ENCODE data around the gene RPS6KA1.
"Not testable (repeated sequence)": the region's sequence is repeated elsewhere in the genome, so short reads cannot be mapped to it uniquely, and the experiment has no call there.

RPS6KA1 gene

GRCh38 chr1:26582053-26582835 is 52.7 kb downstream of the RPS6KA1 start:
- peaks cover 34% of the 10 kb centered on the region for H3K4me1 Mint-ChIP-seq (ENCODE audit: low read depth)
- no peaks in the 10 kb centered on the region for H3K27me3 Mint-ChIP-seq (ENCODE audit: low read depth)
- H3K27ac Mint-ChIP-seq, result peak overlapping the region; percentile 77
- no peaks in the 10 kb centered on the region for H3K9me3 Mint-ChIP-seq
- peak overlapping the region; percentile 12 for H3K4me3 Mint-ChIP-seq
- H3K36me3 Mint-ChIP-seq (ENCODE audit: low read depth), result peaks cover 7% of the 10 kb centered on the region

DNA sequence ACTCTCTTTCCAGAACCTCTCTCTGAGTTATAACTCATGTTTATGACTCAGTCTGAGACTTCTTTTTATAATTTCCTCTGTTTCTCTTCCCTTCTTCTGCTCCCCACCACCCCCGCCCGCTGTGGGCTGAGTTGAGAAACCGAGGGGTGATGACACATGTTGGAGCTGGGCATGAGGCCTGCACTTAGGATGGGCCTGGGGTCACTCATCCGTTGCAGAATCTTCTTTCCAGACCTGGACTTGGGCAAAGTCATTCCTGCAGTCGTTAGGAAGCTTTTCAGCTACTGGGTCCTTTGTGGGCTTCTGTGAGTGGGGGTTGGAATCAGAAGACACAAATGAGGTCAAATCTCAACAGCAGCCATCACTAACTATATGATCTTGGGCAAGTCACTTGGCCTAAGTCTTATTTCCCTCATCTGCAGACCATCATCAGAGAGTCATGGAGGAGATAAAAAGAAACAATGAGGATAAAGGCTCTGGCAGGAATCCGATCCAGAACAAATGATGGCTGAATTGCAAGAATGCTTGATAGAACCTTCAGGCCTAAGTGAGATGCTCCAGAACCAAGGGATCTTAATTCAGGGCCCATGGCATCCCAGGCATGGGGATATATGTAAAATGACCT is 53.4 kb downstream of the RPS6KA1 start:
- H3K4me3 Mint-ChIP-seq, result peak overlapping the region; percentile 12
- H3K36me3 Mint-ChIP-seq (ENCODE audit: low read depth), result peaks cover 5% of the 10 kb centered on the region
- H3K27me3 Mint-ChIP-seq (ENCODE audit: low read depth), result no peaks in the 10 kb centered on the region
- peaks cover 29% of the 10 kb centered on the region for H3K4me1 Mint-ChIP-seq (ENCODE audit: low read depth)
- peak overlapping the region; percentile 77 for H3K27ac Mint-ChIP-seq
- no peaks in the 10 kb centered on the region for H3K9me3 Mint-ChIP-seq

DNA sequence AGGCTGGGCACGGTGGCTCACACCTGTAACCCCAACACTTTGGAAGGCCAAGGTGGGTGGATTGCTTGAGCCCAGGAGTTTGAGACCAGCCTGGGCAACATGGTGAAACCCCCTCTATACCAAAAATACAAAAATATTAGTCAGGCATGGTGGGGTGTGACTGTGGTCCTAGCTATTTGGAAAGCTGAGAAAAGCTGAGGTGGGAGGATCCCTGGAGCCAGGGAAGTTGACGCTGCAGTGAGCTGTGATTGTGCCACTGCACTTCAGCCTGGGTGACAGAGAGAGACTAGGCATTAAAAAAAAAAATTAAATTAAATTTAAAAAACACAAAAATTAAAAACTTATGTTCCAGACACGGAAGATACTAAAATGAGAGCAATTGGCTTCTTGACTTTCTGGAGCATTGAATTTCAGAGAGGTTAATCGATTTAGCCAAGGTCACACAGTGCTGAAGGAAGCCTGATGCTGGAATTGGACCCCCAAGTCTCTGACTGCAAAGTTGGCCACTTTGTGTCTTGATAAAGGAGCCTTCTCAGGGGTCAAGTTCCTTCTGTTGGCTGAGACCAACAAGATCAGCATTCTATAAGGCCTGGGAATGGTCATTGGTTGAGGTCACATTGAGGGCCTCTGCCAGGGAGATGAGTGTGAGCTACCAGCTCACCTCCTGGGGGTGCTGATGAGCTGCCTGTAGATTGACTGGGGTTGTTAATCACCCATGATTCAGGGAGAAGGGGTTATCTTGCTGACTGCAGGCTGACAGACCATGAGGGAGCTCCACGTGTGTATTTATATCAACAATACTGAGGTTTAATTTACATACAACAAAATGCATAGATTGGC is 54.3 kb downstream of the RPS6KA1 start:
- H3K27ac Mint-ChIP-seq, result no peak overlapping the region
- peaks cover 25% of the 10 kb centered on the region for H3K4me1 Mint-ChIP-seq (ENCODE audit: low read depth)
- peaks cover 2% of the 10 kb centered on the region for H3K9me3 Mint-ChIP-seq
- no peak overlapping the region for H3K4me3 Mint-ChIP-seq
- no peaks in the 10 kb centered on the region for H3K27me3 Mint-ChIP-seq (ENCODE audit: low read depth)
- peaks cover 2% of the 10 kb centered on the region for H3K36me3 Mint-ChIP-seq (ENCODE audit: low read depth)

DNA sequence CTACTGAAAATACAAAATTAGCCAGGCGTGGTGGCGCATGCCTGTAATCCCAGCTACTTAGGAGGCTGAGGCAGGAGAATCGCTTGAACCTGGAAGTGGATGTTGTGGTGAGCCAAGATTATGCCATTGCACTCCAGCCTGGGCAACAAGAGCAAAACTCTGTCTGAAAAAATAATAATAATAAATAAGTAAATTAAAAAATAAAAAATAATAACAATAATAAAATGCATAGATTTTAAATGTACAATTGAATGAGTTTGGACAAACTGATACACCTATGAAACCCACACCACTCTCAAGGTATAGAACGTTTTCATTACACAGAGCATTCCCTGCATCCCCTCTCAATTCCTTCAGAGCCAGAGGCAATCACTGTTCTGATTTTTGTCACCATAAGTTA is 55.0 kb downstream of the RPS6KA1 start:
- H3K27me3 Mint-ChIP-seq (ENCODE audit: low read depth); H3K9me3 Mint-ChIP-seq; H3K36me3 Mint-ChIP-seq (ENCODE audit: low read depth); H3K4me3 Mint-ChIP-seq; H3K27ac Mint-ChIP-seq: not testable (repeated sequence)
- H3K4me1 Mint-ChIP-seq (ENCODE audit: low read depth), result peaks cover 22% of the 10 kb centered on the region

- Mint-ChIP-seq H3K4me1 (ENCODE audit: low read depth) (peaks cover 16% of the 10 kb centered on the region), H3K27me3 (ENCODE audit: low read depth) (no peaks in the 10 kb centered on the region), H3K9me3 (peaks cover 6% of the 10 kb centered on the region)
Observed at GRCh38 chr1:26585471-26585870, 55.9 kb downstream of the RPS6KA1 start.

GRCh38 chr1:26593385-26593784 is 63.8 kb downstream of the RPS6KA1 start:
- Mint-ChIP-seq H3K4me3 (no peak overlapping the region), H3K4me1 (ENCODE audit: low read depth) (peaks cover 3% of the 10 kb centered on the region), H3K27me3 (ENCODE audit: low read depth) (no peaks in the 10 kb centered on the region), H3K9me3 (peaks cover 6% of the 10 kb centered on the region), H3K27ac (no peak overlapping the region), H3K36me3 (ENCODE audit: low read depth) (no peaks in the 10 kb centered on the region)

More at GRCh38 chr1:26585471-26585870, 55.9 kb downstream of the RPS6KA1 start:
- no peak overlapping the region for H3K27ac Mint-ChIP-seq
- peaks cover 2% of the 10 kb centered on the region for H3K36me3 Mint-ChIP-seq (ENCODE audit: low read depth)
- H3K4me3 Mint-ChIP-seq, result no peak overlapping the region

- not testable (repeated sequence) for H3K27ac Mint-ChIP-seq; H3K4me3 Mint-ChIP-seq; H3K27me3 Mint-ChIP-seq (ENCODE audit: low read depth); H3K36me3 Mint-ChIP-seq (ENCODE audit: low read depth); H3K9me3 Mint-ChIP-seq; H3K4me1 Mint-ChIP-seq (ENCODE audit: low read depth)
Observed at GRCh38 chr1:26594593-26594992, 65.0 kb downstream of the RPS6KA1 start.

DNA sequence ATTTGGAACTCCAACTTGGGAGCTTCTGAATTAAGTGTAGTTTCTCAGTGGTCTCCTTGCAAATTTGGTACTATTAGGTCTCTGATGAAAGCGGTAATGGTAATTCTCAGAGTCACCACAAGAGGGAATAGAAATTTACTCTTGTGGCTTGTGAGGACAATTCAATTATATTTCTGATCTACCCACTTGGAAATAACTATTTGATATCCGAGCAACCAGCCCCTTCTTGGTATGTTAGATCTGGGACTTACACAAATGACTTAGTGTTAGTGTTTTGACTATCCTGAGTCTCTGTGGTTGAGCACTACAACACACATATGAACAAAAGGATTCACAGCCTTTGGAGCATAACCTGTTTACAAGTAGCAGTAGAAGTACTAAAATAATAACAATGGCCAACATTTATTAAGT is 68.1 kb downstream of the RPS6KA1 start:
- H3K9me3 Mint-ChIP-seq, result no peaks in the 10 kb centered on the region
- no peak overlapping the region for H3K27ac Mint-ChIP-seq
- H3K36me3 Mint-ChIP-seq (ENCODE audit: low read depth), result no peaks in the 10 kb centered on the region
- H3K4me1 Mint-ChIP-seq (ENCODE audit: low read depth), result peaks cover 13% of the 10 kb centered on the region
- no peak overlapping the region for H3K4me3 Mint-ChIP-seq
- H3K27me3 Mint-ChIP-seq (ENCODE audit: low read depth), result no peaks in the 10 kb centered on the region

- peaks cover 3% of the 10 kb centered on the region for H3K27me3 Mint-ChIP-seq (ENCODE audit: low read depth)
- no peaks in the 10 kb centered on the region for H3K9me3 Mint-ChIP-seq
- H3K27ac Mint-ChIP-seq, result no peak overlapping the region
- H3K4me3 Mint-ChIP-seq, result no peak overlapping the region
- H3K4me1 Mint-ChIP-seq (ENCODE audit: low read depth), result peaks cover 13% of the 10 kb centered on the region
- H3K36me3 Mint-ChIP-seq (ENCODE audit: low read depth), result no peaks in the 10 kb centered on the region
Observed at GRCh38 chr1:26598890-26599289, 69.3 kb downstream of the RPS6KA1 start.

GRCh38 chr1:26602378-26602959 is 72.9 kb downstream of the RPS6KA1 start:
- Mint-ChIP-seq H3K9me3 (no peaks in the 10 kb centered on the region), H3K4me1 (ENCODE audit: low read depth) (peaks cover 12% of the 10 kb centered on the region), H3K27ac (no peak overlapping the region), H3K4me3 (no peak overlapping the region), H3K36me3 (ENCODE audit: low read depth) (no peaks in the 10 kb centered on the region), H3K27me3 (ENCODE audit: low read depth) (peaks cover 20% of the 10 kb centered on the region)

DNA sequence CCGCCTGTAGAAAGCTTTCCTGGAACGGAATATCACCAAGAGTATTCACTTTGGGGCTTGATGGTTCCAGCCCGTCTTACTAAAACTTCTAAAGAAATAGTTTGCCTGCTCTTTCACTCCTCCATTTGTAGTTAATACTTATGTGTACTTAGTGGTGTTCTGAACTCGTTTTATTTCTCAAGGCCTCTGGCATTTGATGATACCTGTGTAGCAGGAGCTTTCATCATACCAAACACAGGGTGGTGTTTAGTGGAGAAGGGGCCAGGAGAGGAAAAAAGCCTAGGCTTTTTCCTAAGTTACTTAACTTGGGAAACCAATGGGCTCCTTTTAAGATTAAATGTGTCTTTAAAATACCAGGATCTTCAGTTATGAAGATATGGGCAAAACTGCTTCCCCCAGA is 74.3 kb downstream of the RPS6KA1 start:
- Mint-ChIP-seq H3K4me1 (ENCODE audit: low read depth) (peaks cover 6% of the 10 kb centered on the region), H3K36me3 (ENCODE audit: low read depth) (no peaks in the 10 kb centered on the region), H3K9me3 (no peaks in the 10 kb centered on the region), H3K27ac (no peak overlapping the region), H3K27me3 (ENCODE audit: low read depth) (peaks cover 20% of the 10 kb centered on the region), H3K4me3 (no peak overlapping the region)

- Mint-ChIP-seq H3K27ac (no peak overlapping the region), H3K4me3 (no peak overlapping the region), H3K27me3 (ENCODE audit: low read depth) (peaks cover 38% of the 10 kb centered on the region), H3K4me1 (ENCODE audit: low read depth) (peaks cover 3% of the 10 kb centered on the region), H3K9me3 (no peaks in the 10 kb centered on the region), H3K36me3 (ENCODE audit: low read depth) (no peaks in the 10 kb centered on the region)
Observed at GRCh38 chr1:26607186-26607585, 77.6 kb downstream of the RPS6KA1 start.

GRCh38 chr1:26608895-26609294 is 79.3 kb downstream of the RPS6KA1 start:
- Mint-ChIP-seq H3K36me3 (ENCODE audit: low read depth) (no peaks in the 10 kb centered on the region), H3K4me3 (no peak overlapping the region), H3K27ac (no peak overlapping the region), H3K27me3 (ENCODE audit: low read depth) (peaks cover 35% of the 10 kb centered on the region), H3K4me1 (ENCODE audit: low read depth) (no peaks in the 10 kb centered on the region), H3K9me3 (no peaks in the 10 kb centered on the region)

- Mint-ChIP-seq H3K4me3 (no peak overlapping the region), H3K27me3 (ENCODE audit: low read depth) (peaks cover 22% of the 10 kb centered on the region), H3K27ac (no peak overlapping the region), H3K36me3 (ENCODE audit: low read depth) (no peaks in the 10 kb centered on the region), H3K9me3 (no peaks in the 10 kb centered on the region), H3K4me1 (ENCODE audit: low read depth) (no peaks in the 10 kb centered on the region)
Observed at GRCh38 chr1:26610781-26611180, 81.2 kb downstream of the RPS6KA1 start.

Measured in T-helper 1 cell treated with Interleukin-12 subunit alpha and Interleukin-12 subunit beta and Interleukin-4 antibody, amounts not matched to agents 30 μg/mL and 1 μg/mL, for 36 hours (primary cell).